ENCODE results near the gene DGKD. TPM values are rescaled to one million over a fixed set of nuclear protein-coding genes. Genes with fewer than 3 reads are reported as not detected.

Gene DGKD
- total and polyA plus RNA-seq, 11 donors, result 15.5 to 88.6 (median 43.0) TPM

- peak in 1 of 4 donors; percentile 35 for ATAC-seq
- H3K9me3 ChIP-seq, result no peaks in the 10 kb centered on the region
- H3K36me3 ChIP-seq, result peaks cover 0 to 16% (median 0%) of the 10 kb centered on the region in 9 donors
- H3K4me3 ChIP-seq, result no peak overlapping the region
- intact Hi-C loops (cut with DNase I), result loop anchor here in 3 of 10 donors (5.0 kb wide), 1 partner anchor 43 kb away; no protein-coding TSS in a partner anchor
- TF ChIP-seq, protein P1, sequence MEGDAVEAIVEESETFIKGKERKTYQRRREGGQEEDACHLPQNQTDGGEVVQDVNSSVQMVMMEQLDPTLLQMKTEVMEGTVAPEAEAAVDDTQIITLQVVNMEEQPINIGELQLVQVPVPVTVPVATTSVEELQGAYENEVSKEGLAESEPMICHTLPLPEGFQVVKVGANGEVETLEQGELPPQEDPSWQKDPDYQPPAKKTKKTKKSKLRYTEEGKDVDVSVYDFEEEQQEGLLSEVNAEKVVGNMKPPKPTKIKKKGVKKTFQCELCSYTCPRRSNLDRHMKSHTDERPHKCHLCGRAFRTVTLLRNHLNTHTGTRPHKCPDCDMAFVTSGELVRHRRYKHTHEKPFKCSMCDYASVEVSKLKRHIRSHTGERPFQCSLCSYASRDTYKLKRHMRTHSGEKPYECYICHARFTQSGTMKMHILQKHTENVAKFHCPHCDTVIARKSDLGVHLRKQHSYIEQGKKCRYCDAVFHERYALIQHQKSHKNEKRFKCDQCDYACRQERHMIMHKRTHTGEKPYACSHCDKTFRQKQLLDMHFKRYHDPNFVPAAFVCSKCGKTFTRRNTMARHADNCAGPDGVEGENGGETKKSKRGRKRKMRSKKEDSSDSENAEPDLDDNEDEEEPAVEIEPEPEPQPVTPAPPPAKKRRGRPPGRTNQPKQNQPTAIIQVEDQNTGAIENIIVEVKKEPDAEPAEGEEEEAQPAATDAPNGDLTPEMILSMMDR (IDR thresholded peaks at IDR 0.05), result no peak
- no peak for TF ChIP-seq POLR2A (IDR thresholded peaks at IDR 0.05)
- no peaks in the 10 kb centered on the region for H3K27me3 ChIP-seq
- DNase-seq, result no peak
- WGBS, 4 donors, result 66 to 74% (median 73%) methylated on average over 8 of the region's 8 CpGs
- H3K4me1 ChIP-seq, result peaks cover 0 to 15% (median 0%) of the 10 kb centered on the region in 12 donors
- no peak overlapping the region for H3K27ac ChIP-seq
These were observed 45.3 kb downstream of the DGKD start for GRCh38 chr2:233399306-233400225.

DNA sequence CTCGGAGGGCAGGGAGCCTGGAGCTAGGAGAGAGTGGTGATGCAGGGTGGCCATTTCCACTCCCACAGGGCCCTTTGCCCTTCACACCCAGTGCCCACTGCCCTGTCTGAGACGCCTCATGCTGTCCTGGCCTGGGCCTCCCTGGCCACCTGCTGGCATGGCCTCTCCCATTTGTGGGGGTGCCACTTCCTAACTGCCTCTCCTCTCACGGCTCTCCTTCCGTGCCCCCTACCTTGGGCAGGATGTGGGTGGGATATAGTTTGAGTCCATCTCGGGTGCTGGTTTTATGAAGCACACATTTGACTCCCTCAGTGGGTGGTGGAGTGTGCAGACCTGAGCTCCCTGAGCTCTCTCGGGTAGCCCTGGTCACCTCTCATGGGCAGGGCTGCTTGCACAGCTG lies 46.0 kb downstream of the DGKD start:
- no peak overlapping the region for H3K27ac ChIP-seq
- H3K4me1 ChIP-seq, result peaks cover 0 to 15% (median 0%) of the 10 kb centered on the region in 12 donors
- WGBS, 4 donors, result 80 to 89% (median 83%) methylated on average over 5 to 6 of the region's 6 CpGs
- H3K4me3 ChIP-seq, result no peak overlapping the region
- peaks cover 0 to 16% (median 0%) of the 10 kb centered on the region in 9 donors for H3K36me3 ChIP-seq
- ATAC-seq, result peak in 3 of 4 donors; percentile 12 to 45 (median 36)
- TF ChIP-seq POLR2A (IDR thresholded peaks at IDR 0.05), result no peak
- TF ChIP-seq, protein P1 (IDR thresholded peaks at IDR 0.05), result no peak
- intact Hi-C loops (cut with DNase I), result loop anchor here in 3 of 10 donors (5.0 kb wide), 1 partner anchor 42 kb away; no protein-coding TSS in a partner anchor
- DNase-seq, result no peak
- no peaks in the 10 kb centered on the region for H3K9me3 ChIP-seq
- no peaks in the 10 kb centered on the region for H3K27me3 ChIP-seq

DNA sequence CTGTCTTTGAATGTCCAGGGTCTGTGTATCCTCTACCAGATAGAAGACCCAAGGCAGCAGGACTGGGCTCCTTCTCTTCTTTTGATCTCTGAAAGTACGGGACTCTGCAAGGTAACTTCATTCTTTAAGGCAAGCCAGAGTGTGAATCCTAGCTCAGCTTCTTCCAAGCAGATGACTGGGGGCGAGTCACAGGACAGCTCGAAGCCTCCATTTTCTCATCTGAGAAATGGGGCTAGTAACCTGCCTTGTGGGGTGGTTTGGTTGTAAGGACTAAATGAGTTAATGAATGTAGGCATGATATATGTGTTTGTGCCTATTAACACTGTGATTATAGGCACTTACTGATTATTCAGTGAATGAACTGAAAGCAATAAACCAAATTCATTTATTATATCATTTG lies 46.7 kb downstream of the DGKD start:
- Histone ChIP-seq H3K36me3 (peaks cover 0 to 16% (median 0%) of the 10 kb centered on the region in 9 donors), H3K9me3 (no peaks in the 10 kb centered on the region), H3K4me3 (no peak overlapping the region), H3K27me3 (no peaks in the 10 kb centered on the region), H3K27ac (no peak overlapping the region), H3K4me1 (peaks cover 0 to 15% (median 0%) of the 10 kb centered on the region in 12 donors)
- intact Hi-C loops (cut with DNase I), result loop anchor here in 3 of 10 donors (5.0 kb wide), 1 partner anchor 41 kb away; no protein-coding TSS in a partner anchor
- DNase-seq (no peak), ATAC-seq (no peak)
- TF ChIP-seq, protein P1 (IDR thresholded peaks at IDR 0.05), result no peak
- TF ChIP-seq POLR2A (IDR thresholded peaks at IDR 0.05), result no peak
- WGBS, 4 donors, result 96 to 98% (median 97%) methylated on average over 3 of the region's 3 CpGs

DNA sequence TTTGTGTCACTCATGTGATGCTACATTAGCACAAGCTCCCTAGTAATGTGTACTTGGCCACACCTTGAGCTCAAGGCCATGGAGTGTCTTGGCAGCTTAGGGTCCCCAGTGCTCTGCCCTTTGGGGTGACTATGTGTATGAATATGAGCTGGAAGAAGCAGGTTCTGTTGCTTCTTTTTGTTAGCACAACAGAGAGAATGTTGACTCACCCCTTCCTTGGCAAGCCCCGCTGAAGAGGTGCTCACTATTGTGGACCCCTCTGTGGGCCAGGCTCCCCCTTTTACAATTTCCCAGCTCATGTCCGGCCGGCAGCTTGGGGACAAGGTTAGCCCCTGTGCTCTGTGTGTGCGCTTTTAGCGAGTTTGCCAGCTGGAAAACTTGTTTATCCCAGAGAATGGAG lies 48.1 kb downstream of the DGKD start:
- Histone ChIP-seq H3K27me3 (no peaks in the 10 kb centered on the region), H3K27ac (no peak overlapping the region), H3K9me3 (no peaks in the 10 kb centered on the region), H3K36me3 (peaks cover 0 to 16% (median 0%) of the 10 kb centered on the region in 9 donors), H3K4me1 (peaks cover 0 to 15% (median 0%) of the 10 kb centered on the region in 12 donors), H3K4me3 (no peak overlapping the region)
- intact Hi-C loops (cut with DNase I), result loop anchor here in 3 of 10 donors (5.0 kb wide), 1 partner anchor 40 kb away; no protein-coding TSS in a partner anchor
- no peak for ATAC-seq
- DNase-seq, result no peak
- 80 to 91% (median 86%) methylated on average over 5 of the region's 5 CpGs for WGBS, 4 donors
- no peak for TF ChIP-seq POLR2A (IDR thresholded peaks at IDR 0.05)
- TF ChIP-seq, protein P1 (IDR thresholded peaks at IDR 0.05), result no peak
